Activated naive CD8-positive, alpha-beta T cell treated with anti-CD3 and anti-CD28 coated beads, Interleukin-2, amount 10 ng/mL, durations not matched to agents 7 days and 5 days (primary cell): ENCODE data around the gene KLHL29. TPM values are rescaled to one million over a fixed set of nuclear protein-coding genes. Genes with fewer than 3 reads are reported as not detected.

ENCODE experiments used
- ATAC-seq: fragments of 150-1000 bp; cut with Tn5 transposase; one replicate; pipeline ENCODE4 v1.10.0; 2021; ENCODE audit warnings: low read depth, moderate library complexity
- POLR2A ChIA-PET: fragments of 350-600 bp; sonication (Branson Sonifier 250); formaldehyde crosslinking; loops from one replicate; lab custom pipeline; 2021; ENCODE audit warnings: antibody characterized with exemption; lab: Charles Lee
- DNase-seq: peaks from one replicate; pipeline ENCODE4 v3.0.0; 2021
- H3K27ac Mint-ChIP-seq: one replicate; pipeline ENCODE4 v1.8.0; 2022; ENCODE audit warnings: mild to moderate bottlenecking, mixed read lengths
- H3K27me3 Mint-ChIP-seq: one replicate; pipeline ENCODE4 v1.8.0; 2022; ENCODE audit warnings: mild to moderate bottlenecking, moderate library complexity, mixed read lengths
- H3K36me3 Mint-ChIP-seq: one replicate; pipeline ENCODE4 v1.8.0; 2021; ENCODE audit warnings: mild to moderate bottlenecking, mixed read lengths
- H3K4me1 Mint-ChIP-seq: one replicate; pipeline ENCODE4 v1.8.0; 2021; ENCODE audit warnings: mixed read lengths
- H3K4me3 Mint-ChIP-seq: one replicate; pipeline ENCODE4 v1.8.0; 2022; ENCODE audit warnings: mild to moderate bottlenecking, moderate library complexity, mixed read lengths
- H3K9me3 Mint-ChIP-seq: one replicate; pipeline ENCODE4 v1.8.0; 2021; ENCODE audit warnings: mixed read lengths
- total RNA-seq, 2 experiments: library from RNA; stranded (reverse); gene quantifications; one replicate each; pipeline ENCODE4 v1.2.3, GENCODE V29; 2021

KLHL29 gene
- total RNA-seq, 2 experiments from 2014 or later, result 1.6 to 1.7 TPM

DNA sequence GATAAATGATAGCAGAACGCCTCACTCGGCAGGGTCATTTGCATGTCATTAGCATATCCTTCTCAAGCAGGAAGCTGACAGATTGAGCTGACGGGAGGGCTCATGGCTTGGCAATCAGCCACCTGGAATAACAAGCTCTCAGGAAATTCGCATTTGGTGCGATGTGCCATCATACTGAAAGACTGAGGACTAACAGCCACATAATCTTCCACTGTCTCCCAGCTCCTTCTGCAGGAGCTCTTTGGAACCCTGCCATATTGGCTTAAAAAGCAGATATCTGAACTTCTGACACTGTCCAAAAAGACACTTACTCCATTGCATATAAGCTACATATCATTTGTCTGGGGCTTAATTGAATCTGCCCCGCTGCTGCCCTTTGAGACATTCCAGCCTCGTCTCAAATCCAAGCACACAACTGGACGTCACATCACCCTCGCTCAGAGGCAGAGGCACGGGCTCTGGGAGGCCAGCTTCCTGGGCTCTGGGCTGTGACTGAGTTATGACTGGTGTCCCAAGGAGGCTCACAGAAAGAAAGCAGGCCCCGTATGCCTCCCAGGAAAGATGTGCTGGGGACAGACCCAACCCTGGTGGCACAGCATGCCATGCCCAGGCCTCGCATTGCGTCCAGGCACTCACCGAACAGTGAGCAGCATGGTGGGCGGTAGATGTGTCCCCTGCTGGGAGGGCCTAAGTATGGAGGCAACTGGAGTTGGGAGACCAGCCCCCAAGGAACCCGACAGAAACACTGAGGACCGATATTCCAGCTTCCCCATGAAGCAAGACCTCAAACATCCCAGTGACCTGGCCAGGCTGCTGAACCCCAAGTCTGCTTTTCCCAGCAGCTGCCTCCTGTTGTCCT, 314.0 kb downstream of the KLHL29 start:
- POLR2A ChIA-PET, result no interaction called here
- H3K27ac Mint-ChIP-seq, result no peak overlapping the region
- DNase-seq, result no peak

DNA sequence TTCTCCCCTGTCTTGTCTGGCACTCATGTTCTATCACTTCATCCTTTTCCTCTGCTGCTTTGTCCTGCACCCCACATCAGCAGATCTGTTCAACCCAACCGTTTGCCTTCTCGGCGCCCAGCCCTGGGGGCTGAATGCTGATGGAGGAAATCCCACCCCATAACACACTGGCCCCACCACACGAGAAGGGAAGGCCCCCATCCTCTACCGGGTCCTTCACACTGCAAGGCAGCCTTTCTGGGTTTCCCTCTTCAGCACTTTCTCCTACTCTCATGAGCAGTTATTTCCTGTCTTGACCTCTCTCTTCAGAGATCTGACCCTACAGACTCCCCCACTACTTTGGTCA, 314.6 kb downstream of the KLHL29 start:
- Mint-ChIP-seq H3K36me3 (peaks cover 5% of the 10 kb centered on the region), H3K4me1 (peaks cover 3% of the 10 kb centered on the region), H3K9me3 (no peaks in the 10 kb centered on the region), H3K4me3 (no peak overlapping the region), H3K27me3 (no peaks in the 10 kb centered on the region), H3K27ac (no peak overlapping the region)
- ATAC-seq, result no peak
- DNase-seq, result no peak
- POLR2A ChIA-PET, result no interaction called here

More for the DNA sequence above, 314.0 kb downstream of the KLHL29 start:
- Mint-ChIP-seq H3K9me3 (no peaks in the 10 kb centered on the region), H3K27me3 (no peaks in the 10 kb centered on the region), H3K36me3 (peaks cover 5% of the 10 kb centered on the region), H3K4me3 (no peak overlapping the region), H3K4me1 (peaks cover 3% of the 10 kb centered on the region)
- ATAC-seq, result no peak

DNA sequence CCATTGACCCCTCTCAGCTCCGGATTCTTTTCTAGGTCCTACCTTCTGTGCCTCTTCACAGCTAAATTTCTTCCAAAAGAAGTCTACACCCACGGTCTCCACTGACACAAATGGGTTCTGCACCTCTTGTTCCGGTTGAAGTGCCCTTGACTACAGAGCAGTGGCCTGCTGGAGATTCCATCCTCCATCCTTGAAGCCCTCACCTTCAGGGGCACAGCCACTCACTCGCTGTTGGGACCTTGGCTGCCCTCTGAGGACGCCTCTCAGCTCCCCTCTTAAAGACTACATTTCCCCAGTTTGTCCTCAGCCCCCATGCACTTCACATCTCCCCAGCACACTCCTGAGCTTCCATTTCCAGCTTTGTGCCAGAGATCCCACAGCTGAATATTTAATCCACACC, 315.6 kb downstream of the KLHL29 start:
- Mint-ChIP-seq H3K36me3 (peaks cover 5% of the 10 kb centered on the region), H3K27me3 (no peaks in the 10 kb centered on the region), H3K4me1 (peaks cover 3% of the 10 kb centered on the region), H3K4me3 (no peak overlapping the region), H3K9me3 (no peaks in the 10 kb centered on the region), H3K27ac (no peak overlapping the region)
- DNase-seq, result no peak
- ATAC-seq, result no peak
- POLR2A ChIA-PET, result no interaction called here

DNA sequence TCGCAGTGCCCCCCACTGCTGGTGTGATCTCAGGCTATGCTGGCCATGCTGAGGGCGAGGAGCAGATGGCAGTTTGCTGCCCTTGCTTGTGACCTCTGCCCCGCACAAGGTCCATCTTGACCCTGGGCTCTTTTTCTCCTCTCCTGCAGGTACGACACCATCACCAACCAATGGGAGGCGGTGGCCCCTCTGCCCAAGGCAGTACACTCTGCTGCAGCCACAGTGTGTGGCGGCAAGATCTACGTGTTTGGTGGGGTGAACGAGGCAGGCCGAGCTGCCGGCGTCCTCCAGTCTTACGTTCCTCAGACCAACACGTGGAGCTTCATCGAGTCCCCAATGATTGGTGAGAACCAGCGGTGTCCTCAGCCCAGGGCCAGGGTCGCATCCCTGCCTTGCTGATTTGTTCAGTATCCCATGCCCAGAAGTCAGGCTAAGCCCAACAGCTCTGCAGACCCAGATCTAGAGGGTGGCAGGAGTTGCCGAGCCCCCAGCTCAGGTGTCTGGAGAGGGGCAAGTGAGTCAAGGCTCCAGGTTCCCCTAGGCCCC, 318.1 kb downstream of the KLHL29 start:
- no peak for DNase-seq

DNA sequence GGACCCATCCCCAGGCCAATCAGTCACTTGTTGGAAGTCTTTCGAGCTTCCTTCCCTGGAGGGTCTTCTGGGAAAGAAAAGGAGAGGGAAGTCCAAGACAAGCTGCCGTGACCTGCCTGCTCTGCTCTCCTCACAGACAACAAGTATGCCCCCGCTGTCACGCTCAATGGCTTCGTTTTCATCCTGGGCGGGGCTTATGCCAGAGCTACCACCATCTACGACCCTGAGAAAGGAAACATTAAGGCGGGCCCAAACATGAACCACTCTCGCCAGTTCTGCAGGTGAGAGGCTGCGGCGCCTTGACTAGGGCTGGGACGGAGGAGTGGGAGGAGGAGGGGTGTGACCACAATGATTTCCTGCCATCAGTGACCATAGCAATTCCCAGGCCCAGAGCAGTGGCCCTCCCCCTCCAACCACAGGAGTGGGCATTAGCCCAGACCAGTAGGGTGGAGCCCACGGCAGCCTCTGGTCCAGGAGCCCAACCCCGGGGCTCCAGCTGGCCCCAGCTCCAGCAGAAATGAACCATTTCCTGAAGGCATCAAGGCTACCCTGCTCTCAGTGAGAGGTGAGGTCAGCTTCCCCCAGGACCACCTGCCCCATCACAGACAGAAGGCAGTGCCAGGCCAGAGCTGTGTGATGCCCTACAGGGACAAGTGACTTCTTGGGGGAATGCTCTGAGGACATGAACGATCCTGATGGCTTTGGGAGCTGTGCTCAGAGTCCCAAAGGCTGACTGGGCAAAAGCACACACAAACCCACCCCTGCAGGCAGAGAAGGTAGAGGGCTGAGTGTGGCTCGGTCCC, 318.8 kb downstream of the KLHL29 start:
- DNase-seq, result no peak
- H3K27ac Mint-ChIP-seq, result no peak overlapping the region
- H3K36me3 Mint-ChIP-seq, result peaks cover 5% of the 10 kb centered on the region
- POLR2A ChIA-PET, result no interaction called here
- H3K4me3 Mint-ChIP-seq, result no peak overlapping the region
- H3K4me1 Mint-ChIP-seq, result peaks cover 3% of the 10 kb centered on the region
- ATAC-seq, result no peak
- no peaks in the 10 kb centered on the region for H3K9me3 Mint-ChIP-seq
- no peaks in the 10 kb centered on the region for H3K27me3 Mint-ChIP-seq

More for the DNA sequence above, 318.1 kb downstream of the KLHL29 start:
- H3K27ac Mint-ChIP-seq, result no peak overlapping the region
- peaks cover 5% of the 10 kb centered on the region for H3K36me3 Mint-ChIP-seq
- POLR2A ChIA-PET, result no interaction called here
- H3K4me1 Mint-ChIP-seq, result peaks cover 3% of the 10 kb centered on the region
- no peaks in the 10 kb centered on the region for H3K9me3 Mint-ChIP-seq
- H3K27me3 Mint-ChIP-seq, result no peaks in the 10 kb centered on the region
- no peak overlapping the region for H3K4me3 Mint-ChIP-seq
- ATAC-seq, result no peak

DNA sequence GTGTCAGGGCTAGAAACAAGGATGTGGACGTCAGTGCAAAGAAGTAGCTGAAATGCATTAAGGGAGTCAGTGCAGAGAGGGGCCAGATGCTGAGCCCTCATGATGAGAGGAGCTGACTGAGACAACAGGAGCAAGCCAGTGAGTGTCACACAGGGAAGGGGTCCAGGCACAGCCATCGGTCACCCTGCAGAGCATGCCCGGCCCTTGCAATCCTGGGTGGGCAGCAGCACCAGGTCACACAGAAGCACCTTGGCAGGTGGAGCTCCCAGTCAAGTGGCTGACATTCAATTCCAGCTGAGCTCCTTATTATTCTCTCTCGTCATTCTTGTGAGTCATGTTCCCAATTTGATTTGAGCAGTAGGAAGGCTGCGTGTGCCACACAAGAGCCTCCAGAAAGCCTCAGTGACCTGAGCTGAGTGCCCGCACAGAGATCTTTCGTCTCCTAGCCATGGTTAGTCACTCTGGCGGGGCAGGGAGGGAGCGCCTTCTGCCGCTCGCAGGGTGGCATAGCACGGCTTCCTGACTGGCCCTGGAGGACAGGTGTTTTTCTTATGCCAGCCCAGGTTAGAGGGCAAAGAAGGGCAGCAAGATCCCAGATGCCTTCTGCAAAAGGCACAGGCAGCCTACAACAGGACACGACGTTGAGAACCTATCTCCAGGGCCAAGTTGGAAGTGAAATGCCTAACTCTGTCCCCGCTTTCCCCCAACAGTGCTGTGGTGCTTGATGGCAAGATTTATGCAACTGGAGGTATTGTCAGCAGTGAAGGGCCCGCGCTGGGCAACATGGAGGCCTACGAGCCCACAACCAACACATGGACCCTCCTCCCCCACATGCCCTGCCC, 321.0 kb downstream of the KLHL29 start:
- no peaks in the 10 kb centered on the region for H3K9me3 Mint-ChIP-seq
- H3K36me3 Mint-ChIP-seq, result peaks cover 6% of the 10 kb centered on the region
- peaks cover 1% of the 10 kb centered on the region for H3K4me1 Mint-ChIP-seq
- no peak overlapping the region for H3K4me3 Mint-ChIP-seq
- H3K27ac Mint-ChIP-seq, result no peak overlapping the region
- POLR2A ChIA-PET, result no interaction called here
- DNase-seq (no peak), ATAC-seq (no peak)
- no peaks in the 10 kb centered on the region for H3K27me3 Mint-ChIP-seq

DNA sequence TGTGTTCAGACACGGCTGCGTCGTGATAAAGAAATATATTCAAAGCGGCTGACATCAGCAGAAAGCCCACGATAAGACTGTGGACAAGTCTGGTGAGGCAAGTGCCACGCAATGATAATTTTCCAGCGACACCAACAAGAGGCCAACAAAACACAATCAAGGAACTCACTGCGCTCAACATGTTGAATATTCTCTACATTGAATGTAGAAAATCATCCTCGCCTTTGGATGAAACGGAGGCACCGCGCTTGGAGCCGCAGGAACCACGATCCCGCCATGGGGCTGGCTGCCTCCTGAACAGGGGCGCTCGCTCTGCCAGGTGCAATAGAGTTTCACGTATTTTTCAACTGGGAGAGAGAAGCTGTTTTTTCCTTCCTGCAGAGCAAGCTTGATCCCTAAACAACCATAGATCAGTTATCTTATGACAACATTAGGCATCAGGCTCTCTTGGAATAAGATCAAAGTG, 321.7 kb downstream of the KLHL29 start:
- Mint-ChIP-seq H3K36me3 (peaks cover 4% of the 10 kb centered on the region), H3K27ac (no peak overlapping the region), H3K4me3 (no peak overlapping the region), H3K9me3 (no peaks in the 10 kb centered on the region), H3K27me3 (no peaks in the 10 kb centered on the region), H3K4me1 (no peaks in the 10 kb centered on the region)
- POLR2A ChIA-PET, result no interaction called here
- DNase-seq, result no peak
- ATAC-seq, result no peak

DNA sequence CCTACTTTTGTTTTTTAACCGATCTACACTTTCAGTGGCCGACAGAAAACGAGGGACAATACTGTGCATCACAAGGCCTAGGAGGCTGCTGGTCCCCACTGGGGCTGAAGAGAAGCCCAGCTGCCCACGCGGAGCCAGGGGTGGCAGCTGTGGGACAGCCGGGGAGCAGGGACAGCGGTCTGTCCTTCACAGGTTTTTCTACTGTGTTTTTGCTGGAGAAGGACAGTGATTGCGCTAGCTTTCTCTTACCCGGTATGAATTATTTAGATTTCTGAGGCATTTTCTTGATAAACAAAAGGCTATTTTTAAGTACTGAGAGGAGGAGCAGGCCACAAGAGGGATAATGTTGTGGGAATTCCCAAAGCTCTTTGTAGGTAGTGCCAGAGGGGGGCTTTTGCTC, 322.1 kb downstream of the KLHL29 start:
- H3K9me3 Mint-ChIP-seq, result no peaks in the 10 kb centered on the region
- H3K36me3 Mint-ChIP-seq, result peaks cover 4% of the 10 kb centered on the region
- POLR2A ChIA-PET, result no interaction called here
- H3K4me3 Mint-ChIP-seq, result no peak overlapping the region
- H3K4me1 Mint-ChIP-seq, result no peaks in the 10 kb centered on the region
- no peak for DNase-seq
- H3K27me3 Mint-ChIP-seq, result no peaks in the 10 kb centered on the region
- H3K27ac Mint-ChIP-seq, result no peak overlapping the region
- ATAC-seq, result no peak

DNA sequence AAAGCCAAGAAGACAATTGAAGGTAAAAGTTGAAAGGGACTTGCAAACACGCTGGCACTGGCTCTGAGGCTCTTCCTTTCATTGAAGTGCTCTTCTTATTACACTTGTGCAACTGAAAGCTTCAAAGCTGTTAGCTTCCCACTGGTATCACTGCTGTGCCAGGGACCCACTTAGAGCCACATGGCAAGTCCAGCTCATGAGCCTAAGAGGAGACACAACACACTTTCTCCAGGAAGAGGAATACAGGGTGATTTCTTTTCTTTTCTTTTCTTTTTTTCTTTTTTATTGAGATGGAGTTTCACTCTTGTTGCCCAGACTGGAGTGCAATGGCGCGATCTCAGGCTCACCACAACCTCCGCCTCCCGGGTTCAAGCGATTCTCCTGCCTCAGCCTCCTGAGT, 323.8 kb downstream of the KLHL29 start:
- ATAC-seq (no peak), DNase-seq (no peak)
- POLR2A ChIA-PET, result no interaction called here
- H3K4me1 Mint-ChIP-seq, result no peaks in the 10 kb centered on the region
- no peaks in the 10 kb centered on the region for H3K27me3 Mint-ChIP-seq
- H3K36me3 Mint-ChIP-seq, result peaks cover 4% of the 10 kb centered on the region
- H3K9me3 Mint-ChIP-seq, result no peaks in the 10 kb centered on the region
- H3K27ac Mint-ChIP-seq, result no peak overlapping the region
- no peak overlapping the region for H3K4me3 Mint-ChIP-seq

DNA sequence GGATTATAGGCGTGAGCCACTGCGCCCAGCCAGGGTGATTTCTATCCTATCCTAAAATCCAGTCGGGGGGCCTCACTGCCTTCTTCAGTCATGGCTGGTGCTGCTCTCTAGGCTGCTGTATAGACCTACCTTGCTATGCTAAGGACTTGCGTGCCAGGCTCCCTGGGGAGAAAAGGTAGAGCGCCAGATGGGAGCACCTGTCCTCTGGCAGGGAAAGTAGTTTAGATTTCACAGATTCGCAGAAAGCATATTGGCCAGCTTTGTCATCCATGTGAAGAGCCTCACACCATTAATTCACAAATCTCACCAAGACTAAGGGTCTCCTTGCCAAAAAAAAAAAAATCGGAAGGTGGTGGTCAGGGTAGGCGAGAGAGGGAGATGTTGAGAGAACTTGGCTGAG, 324.3 kb downstream of the KLHL29 start:
- Mint-ChIP-seq H3K27me3 (no peaks in the 10 kb centered on the region), H3K36me3 (peaks cover 4% of the 10 kb centered on the region), H3K27ac (no peak overlapping the region), H3K4me1 (no peaks in the 10 kb centered on the region), H3K4me3 (no peak overlapping the region), H3K9me3 (no peaks in the 10 kb centered on the region)
- POLR2A ChIA-PET, result no interaction called here
- DNase-seq (no peak), ATAC-seq (no peak)

DNA sequence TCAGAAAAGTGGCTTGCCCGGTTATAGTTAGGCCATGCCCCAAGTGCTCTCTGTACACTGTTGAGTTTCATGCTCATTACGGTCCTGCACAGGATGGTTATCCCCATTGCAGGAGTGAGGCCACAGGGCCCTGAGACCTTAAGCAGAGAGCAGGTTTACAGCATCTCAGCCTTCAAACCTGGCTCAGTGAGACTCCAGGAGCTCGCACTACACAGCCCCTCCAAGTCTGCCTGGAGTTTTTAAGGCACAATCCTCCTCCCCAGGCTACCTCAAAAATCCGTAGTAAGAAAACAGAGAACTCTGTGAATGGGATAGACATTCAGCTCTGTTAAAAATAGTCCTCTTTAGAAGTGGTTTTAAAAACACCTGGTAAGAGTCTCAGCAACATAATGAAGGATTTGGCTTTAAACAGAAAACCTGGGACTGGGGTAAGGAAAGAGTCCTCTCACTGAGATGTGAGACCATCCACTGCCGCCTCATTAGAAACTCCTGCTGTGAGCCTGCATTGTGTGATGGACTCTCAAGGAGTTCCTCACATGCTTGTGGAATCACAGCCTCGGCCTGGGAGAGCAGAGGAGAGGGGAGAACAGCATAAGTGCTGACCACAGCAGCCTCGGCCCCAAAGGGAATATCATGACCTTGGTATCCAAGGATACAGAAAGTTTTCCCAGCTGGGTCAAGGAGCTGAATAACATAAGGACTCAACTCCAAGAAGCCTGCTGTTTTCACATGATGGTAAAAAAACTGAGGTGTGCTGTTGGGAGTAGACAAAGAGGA, 327.2 kb downstream of the KLHL29 start:
- Mint-ChIP-seq H3K27me3 (no peaks in the 10 kb centered on the region), H3K4me1 (no peaks in the 10 kb centered on the region), H3K9me3 (no peaks in the 10 kb centered on the region), H3K4me3 (no peak overlapping the region), H3K36me3 (peaks cover 7% of the 10 kb centered on the region), H3K27ac (no peak overlapping the region)
- ATAC-seq, result no peak
- no peak for DNase-seq
- POLR2A ChIA-PET, result no interaction called here

DNA sequence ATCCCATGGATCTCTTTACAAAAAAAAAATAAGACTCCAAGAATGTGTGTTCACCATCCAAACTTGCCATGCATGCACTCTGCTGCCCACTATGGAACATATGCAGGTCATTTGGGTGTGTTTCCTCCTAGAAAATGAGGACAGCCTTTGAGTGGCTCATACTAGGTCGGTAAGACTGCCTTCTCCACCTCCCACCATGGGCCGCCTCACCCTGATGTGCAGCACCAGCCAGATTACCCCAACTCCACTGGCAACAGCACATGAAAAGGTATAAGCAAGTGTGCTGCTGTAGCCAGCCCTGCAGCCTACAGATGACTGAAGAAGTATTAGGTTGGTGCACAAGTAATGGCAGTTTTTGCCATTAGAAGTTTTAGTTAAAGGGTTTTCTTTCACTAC, 327.8 kb downstream of the KLHL29 start:
- no peak overlapping the region for H3K27ac Mint-ChIP-seq

More for the DNA sequence above, 327.8 kb downstream of the KLHL29 start:
- DNase-seq (no peak), ATAC-seq (no peak)
- H3K36me3 Mint-ChIP-seq, result peaks cover 7% of the 10 kb centered on the region
- H3K27me3 Mint-ChIP-seq, result no peaks in the 10 kb centered on the region
- POLR2A ChIA-PET, result no interaction called here
- no peak overlapping the region for H3K4me3 Mint-ChIP-seq
- H3K4me1 Mint-ChIP-seq, result no peaks in the 10 kb centered on the region
- no peaks in the 10 kb centered on the region for H3K9me3 Mint-ChIP-seq
